ENCODE results near the gene HOXB6.

Gene HOXB6

DNA sequence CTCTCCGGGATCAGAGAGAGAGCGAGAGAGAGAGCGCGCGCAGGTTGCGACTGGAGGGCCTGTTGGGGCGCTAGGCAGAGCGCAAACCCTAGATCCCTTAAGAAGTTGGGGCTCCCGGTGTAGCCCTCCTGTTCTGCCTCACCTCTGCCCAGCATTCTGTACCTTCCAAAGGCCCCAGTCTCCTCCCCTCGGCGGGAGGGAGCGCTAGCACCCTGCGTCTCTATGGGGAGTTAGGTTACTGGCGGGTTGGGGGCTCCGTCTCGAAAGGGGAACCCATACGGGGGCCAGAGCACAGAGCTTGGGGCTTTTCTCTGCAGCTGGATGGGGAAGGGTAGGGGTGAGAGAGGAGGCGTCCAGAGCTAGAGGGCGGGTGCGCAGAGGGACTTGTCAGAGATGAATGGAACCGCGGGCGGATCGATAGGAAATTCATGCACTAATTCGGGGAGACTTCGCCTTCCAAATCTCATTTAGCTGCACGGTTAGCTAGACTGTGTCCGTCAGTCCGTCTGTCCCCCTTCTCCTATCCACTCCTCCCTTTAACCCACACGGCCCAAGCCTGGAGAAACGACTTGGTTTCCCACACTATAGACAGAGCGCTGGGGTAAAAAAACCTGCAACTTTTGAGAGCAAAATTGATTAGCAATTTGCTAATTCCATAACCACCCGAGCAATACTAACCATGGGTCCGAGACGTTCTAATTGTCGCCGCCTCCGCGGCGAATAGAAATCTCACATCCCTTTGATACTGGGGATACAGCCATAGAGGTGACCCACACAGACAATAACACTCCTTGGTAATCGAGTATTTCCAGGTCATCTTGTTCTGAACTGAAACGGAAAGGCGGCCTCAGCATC, 25.9 kb downstream of the HOXB6 start:
- DNase-seq, result no peak

DNA sequence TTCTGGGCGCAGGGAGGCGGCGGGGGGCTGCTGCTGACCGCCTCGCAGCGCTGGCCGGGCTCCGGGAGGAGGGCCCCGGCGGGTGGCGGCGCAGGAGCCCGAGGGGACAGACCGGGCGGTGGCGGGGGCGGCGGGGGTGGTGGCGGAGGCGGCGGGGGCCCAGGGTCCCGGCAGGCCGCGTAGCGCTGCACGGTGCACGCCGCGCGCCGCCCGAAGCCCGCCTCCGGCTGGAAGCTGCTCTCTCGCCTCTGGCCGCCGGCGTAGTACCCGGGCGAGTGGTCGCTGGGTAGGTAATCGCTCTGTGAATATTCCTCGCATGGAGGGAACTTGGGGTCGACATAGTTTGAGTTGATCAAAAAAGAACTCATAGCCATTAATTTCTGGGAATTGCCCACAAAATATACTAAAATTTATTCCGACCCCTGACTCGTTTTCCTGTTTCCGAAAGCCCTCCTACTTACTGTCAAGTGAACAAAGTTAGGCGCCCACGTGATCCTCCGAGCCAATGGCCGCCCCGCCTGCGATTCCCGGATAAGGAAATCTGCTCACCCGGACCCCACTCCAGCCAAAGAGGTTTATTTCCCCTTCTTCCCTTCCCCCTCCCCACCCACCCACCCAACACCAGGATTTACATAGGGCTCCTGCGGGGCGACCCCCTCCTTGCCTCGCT, 26.7 kb downstream of the HOXB6 start, which contains the start of gene HOXB4:
HOXB4 (minus strand) TSS at position 405 of the 670 bp plus-strand sequence; CDS start at position 374, 31 bp downstream.
- peak; percentile 85 for DNase-seq

DNA sequence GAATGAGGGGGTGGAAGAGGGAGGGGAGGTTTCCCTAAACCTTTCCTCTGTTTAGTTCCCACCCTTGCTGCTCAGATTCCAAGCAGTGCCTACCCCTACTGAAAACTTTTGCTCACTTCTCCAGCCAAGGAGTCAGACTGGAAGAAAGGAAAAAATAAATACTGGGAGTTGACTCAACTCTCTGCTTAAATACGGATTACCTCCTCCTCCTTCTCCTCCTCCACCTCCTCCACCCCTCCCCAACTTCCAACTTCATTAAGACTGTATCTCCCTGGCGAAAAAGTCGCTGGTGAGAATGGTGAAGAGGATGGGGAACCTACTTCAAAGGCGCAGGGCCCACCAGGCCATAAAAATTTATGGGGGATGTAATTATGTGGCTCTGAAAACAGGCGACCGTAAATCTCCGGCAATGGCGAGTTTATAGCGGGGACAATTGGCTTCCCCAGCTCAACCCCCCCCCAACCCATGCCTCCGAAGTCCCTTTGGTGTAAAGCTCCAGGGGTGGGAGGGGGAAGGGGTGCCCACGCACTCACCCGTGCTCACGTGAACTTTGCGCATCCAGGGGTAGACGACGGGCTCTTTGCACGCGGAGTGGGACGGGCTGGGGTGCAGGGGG, 27.3 kb downstream of the HOXB6 start:
- DNase-seq, result no peak

DNA sequence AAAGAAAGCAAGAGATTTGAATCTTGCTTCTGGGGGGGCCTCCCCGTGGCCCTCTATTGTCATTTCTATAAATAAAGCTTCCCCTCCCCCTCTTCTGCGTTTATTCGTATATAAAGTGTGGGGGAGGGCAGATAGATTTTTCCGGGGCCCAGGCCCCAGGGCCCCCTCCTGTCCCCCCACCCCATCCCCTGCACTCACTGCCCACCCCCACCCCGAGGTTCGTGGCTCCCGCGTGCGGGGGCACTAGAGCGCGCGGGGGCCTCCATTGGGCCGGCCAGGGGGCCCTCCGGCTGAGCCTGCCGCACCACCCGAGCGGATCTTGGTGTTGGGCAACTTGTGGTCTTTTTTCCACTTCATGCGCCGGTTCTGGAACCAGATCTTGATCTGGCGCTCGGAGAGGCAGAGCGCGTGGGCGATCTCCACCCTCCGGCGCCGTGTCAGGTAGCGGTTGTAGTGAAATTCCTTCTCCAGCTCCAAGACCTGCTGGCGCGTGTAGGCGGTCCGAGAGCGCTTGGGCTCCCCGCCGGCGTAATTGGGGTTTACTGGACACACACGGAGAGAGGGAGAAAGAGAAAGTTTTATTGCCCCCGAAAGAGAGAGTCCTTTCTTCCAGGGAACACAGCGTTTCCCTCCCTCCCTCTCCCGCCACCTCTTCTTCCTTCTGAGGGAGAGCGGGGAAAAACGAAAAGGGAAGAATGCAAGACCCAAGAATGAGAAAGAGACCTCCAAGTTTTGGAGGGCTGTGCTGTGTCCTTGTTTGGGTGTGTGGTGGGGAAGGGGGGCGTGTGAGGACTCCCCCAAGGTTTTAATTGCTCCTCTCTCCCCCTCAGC, 28.1 kb downstream of the HOXB6 start:
- DNase-seq, result no peak

DNA sequence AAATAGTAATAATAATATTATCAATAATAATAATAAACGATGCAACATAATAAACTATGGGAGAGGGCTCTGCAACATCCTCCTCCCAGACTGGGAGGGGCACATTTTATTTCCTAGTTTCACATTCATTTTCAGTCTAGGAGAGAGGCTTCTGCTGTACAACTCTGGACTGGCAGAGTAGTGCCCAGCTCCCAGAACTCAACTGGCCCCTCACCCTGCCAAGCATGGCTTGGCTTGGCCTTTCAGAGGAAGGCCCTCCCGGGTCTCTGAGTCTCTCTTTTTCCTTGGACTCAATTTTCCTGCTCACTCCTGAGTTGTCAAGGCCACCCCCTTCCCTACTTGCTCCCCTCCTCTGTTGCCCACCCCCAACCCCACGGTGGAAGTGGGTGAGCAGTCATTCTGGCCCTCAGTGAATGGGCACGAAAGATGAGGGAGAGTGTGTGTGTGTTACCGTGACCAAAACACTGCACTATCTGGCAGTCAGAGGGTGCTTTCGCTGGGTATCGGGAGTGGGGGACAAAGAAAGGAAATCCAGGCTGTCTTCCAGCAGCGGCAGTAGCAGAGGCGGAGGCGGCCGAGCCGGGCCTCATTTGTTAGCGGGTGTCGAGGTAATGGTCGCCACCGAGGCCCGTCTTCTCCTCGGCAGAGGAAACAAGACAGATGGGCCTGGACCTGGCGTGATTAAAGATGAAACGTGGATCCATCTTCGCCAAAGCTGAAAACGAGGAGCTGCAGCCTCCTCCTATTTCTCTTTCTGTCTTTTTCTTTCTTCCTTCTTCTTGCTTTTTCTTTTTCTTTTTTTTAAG, 28.9 kb downstream of the HOXB6 start:
- peak; percentile 44 for DNase-seq

DNA sequence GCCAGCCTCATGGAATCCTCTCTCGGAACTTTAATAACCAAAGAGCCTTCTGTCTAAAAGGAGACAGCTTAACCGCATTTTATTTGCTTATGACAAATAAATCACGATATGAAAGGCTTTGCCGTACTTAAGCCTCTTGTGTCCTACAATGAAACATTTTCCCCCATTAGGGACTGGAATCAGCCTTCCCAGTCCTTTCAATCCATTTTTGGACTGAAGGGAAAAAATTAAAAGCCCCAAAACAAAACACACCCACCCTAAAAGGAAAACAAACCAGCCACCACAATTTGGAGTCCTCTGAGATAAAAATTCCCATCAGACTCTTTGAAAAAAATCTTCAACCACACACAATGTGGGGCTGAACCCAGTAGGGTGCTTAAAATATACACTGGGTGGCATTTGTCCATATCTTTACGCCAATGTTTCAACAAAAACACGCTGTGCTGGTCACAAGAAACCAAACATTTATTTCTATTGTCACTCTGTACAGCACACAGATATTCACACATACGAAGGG, 29.7 kb downstream of the HOXB6 start:
- DNase-seq, result peak; percentile 88

DNA sequence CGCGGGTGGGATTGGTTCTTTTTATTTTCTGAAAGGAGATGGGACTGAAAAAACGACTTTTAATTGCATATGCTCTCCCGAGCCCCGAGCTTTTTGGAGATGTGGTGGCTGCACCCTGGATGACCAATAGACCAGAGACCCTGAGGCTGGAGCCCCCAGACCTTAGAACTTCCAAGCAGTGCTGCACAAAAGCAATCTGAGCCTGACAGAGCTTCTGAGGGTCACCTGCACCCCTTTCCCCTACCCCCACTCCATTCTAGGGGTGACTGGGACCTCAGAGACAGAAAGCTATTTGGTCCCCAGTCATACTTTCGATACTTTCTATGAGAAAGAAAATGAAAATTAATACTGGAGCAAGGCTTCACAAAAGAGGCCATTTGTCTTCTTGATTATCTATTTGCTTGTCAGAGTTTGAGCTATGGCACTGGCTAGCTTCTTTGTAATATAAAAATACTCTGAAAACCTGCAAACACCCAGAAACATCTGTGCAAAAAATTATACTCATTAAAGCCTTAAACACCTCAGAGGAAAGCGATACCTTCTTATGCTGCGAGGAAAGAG, 30.2 kb downstream of the HOXB6 start:
- no peak for DNase-seq

DNA sequence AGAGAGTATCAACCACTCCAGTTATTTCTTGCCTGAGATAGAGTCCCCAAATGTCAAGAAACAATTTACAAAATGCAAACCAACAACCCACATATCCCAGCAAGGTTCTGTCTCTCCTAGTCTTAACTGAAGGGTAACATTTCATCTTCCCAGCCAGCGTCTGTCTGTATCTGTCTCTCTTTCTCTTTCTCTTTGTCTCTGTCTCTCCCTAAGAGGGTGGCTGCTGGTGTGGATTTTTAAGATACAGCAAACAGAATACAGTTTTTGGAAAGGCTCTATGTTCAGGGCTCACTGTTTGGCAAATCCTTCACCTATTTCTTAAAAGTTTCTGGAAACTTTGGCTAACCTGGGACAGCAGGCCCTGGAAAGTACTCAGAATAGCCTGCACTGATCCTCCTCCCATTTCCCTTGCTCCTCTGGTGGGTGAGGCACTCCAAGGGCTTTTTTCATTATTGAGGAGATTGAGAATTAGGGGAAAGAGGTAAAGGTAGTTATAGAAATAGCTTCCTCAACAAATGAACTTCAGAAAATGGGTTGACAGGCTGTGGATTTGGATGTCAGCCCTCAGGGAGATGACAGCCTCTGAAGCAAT, 32.9 kb downstream of the HOXB6 start:
- no peak for DNase-seq

DNA sequence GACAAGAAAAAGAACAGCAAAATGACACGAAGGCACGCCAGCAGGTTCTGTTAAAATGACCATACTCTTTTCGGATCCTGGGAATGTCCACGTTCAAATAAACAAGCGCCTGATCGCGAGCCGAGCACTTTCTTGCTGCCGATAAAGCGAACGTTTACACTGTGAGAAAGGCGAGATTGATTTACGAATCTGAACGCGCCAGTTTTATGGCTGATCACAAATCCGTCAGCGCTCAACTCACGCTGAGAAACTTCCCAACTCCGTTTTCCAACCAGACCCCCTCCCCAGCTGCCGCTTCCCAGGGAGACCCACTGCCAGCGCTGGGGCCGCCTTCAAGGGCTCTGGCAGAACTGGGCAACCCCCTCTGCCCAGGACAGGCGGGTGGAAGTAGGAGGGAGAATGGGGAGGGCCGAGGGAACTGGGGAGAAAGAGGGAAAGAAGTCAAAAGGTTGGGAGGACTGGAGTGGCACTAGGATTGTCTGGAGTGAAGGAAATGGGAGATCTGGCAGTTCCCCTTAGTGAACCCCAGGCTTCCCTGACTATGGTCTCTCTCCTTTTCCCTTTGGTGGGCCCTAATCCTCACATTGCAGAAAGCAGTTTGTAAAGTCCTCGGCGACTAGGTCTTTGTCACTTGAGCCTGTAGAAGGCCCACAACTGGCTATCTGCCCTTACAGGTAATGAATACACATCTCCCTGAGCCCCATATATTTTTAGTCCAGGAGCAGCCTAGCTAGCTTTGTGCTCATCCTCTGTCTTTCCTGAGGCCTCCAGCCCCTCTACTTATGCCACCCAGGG, 33.6 kb downstream of the HOXB6 start:
- DNase-seq, result no peak

DNA sequence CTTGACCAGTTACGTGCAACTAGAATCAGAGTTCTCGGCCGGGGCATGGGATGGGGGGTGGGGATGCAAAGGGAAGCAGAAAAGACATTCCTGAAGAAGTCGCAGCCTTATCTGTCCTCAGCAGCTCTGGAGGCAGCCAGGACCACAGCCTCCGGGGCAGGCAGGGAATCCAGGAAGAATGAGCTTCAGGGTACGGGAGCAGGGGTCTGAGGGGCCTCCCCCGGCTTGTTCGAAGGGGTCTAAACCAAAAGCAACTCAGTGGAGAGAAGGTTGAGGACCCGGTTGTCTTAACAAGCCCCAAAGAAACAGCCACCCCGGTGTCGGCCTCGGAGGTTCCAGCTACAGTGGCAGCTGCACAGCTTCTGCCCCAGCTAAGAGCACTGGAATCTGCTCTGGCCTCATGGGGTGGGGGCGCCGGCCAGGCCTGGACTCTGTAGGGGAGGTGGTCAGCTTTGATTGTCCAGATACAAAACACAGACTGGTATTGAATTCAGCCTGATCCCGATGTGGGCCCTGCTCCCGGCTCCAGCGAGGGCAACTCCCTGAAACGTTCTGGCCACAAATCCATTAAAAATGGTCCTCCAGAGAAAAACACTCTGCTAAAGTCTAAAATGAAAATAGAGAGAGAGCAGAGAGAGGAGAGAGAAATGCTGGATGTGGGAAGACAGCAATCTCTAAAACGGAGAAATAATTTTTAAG, 34.3 kb downstream of the HOXB6 start:
- DNase-seq, result no peak

DNA sequence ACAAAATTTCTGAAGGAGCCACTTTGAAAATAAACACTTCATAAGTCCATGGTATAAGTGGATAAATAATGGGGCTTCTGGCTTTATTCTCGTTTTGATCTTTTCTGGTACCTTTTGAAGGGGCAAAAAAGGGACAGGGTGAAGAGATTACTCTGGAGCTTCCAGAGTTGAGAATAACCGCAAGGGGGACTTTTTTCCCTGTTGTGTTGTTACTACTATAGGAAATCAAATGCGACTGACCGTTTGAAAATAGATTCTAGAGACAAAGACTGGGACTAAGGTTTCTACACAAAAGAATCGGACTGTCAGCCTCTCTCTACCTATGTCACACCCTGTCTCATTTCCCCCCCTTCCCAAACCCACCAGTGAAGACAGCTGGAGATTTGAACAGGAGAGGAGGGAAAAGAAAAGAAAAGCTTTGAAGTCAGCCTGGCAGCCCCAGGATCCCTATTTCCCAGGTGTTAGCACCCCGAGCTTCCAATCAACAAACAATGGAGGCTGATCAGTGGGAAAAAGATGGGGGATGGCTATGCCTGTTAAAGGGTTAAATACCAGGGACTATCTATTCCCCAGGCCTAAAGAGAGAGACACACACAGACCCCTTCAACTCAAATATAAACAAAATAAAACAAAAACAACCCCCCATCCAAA, 35.0 kb downstream of the HOXB6 start:
- DNase-seq, result no peak

DNA sequence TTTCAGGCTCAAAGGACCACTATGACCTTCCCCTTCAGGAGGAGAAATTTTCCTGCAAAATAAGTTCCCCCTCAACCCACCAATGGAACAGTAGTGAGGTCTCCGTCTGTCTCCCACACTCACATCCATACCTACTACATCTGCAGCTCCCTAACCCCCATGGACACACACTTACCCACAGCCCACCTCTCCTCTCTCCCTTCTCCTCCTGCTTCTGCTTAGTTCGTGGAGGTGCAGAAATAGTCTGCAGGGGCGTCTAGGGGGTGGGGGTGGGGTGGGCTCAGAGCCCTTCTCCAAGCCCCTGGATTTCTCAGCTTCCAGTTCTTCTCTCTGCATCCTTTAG, 35.6 kb downstream of the HOXB6 start:
- no peak for DNase-seq

DNA sequence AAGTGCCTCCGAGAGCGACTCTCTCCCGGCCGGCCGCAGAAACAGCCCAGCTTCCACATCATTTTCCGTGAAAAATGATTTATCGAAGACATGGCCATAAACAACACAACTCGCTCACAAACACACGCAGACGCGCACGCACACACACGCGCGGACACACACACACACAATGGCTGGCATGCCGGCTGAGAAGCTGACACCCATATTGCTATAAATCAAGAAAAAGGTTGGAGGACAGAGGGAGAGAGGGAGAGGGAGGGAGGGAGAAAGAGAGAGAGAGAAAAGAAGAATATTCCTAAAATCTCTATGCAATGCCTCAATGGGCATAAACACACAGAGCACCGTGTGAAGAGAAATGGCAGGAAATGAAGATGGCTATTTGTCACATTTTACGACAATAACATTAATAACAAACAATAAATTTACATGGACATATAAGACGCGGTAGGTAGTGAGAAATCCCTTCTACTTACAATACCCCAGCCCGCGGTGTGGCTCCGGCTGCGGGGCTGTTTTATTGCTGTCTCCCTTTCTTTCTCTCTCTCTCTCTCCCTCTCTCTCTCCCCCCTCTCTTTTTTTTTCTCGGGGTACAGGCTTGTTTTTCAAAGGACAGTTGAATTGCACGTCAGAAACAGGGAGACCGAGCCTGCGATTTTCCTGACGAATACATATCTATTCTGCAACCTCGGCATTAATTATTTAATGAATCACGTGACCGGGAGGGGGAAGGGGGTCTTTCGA, 36.1 kb downstream of the HOXB6 start:
- no peak for DNase-seq

DNA sequence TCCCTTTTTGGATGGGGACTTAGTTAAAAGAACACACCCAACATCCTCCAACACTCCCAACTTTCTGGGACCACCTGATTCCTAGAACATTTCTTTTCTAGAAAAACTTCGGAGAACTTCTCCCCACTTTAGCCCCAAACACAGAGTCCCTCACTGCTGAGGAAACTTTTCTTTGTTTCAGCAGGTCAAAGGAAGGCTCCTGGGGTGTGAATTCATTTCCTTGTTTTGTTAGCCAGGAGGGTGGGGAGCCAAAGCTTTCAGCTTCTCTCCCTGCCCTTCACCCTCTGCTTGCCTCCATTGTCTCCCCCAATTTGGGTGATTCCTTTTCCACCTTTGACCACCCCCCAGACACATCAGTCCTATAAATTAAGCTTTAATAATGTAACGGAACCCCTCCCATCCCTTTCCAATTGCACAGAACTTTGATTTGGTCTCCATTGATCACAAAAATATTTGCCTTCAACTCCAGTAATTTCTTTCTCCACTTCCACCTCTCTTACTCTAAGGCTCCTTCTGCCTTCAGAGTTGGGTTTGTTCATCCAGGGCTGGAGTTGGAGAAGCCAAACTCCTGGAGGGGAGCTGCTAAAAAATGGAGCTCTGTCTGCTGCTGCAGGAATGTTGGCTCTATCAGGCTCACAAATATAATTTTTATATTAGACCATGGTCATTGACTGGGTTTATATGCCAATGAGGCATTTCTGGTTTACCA, 37.0 kb downstream of the HOXB6 start:
- DNase-seq, result no peak

DNA sequence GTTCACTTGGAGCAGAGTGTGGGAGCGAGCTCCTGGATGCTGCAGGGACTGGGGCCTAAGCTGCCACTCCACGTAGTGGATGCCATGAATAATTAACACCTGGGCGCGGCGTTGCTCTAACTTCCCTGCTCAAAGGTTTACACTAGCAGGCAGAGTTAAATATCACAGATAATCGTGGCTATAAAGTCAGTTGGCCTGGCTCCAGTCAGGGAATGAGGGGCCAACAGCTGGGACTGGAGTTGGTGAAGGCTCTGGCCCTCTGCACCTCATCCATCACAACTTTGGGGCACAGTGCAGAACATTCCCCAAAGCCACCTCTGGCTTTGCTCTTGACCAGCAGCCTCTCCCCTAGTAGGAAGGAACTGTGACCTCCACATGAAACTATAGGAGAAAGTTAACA, 37.6 kb downstream of the HOXB6 start:
- no peak for DNase-seq

DNA sequence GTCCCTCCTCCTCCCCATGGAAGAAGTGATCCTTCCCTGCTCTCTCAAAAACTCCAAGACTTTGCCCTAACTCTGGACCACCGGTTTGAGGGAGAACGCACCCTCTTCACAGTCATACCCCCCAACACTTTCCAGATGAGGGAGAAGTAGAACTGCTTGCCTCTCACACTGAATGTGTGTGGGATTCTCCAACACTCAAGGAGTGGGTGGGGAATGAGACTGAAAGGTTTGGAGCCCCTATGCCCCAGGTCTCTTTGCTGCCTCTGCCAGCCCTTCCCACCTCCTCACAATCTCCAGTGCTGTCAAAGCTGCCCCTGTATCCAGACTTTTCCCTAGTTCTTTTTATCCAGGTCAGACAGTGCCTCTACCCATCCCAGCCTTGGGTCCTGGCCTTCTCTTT, 38.1 kb downstream of the HOXB6 start:
- no peak for DNase-seq

DNA sequence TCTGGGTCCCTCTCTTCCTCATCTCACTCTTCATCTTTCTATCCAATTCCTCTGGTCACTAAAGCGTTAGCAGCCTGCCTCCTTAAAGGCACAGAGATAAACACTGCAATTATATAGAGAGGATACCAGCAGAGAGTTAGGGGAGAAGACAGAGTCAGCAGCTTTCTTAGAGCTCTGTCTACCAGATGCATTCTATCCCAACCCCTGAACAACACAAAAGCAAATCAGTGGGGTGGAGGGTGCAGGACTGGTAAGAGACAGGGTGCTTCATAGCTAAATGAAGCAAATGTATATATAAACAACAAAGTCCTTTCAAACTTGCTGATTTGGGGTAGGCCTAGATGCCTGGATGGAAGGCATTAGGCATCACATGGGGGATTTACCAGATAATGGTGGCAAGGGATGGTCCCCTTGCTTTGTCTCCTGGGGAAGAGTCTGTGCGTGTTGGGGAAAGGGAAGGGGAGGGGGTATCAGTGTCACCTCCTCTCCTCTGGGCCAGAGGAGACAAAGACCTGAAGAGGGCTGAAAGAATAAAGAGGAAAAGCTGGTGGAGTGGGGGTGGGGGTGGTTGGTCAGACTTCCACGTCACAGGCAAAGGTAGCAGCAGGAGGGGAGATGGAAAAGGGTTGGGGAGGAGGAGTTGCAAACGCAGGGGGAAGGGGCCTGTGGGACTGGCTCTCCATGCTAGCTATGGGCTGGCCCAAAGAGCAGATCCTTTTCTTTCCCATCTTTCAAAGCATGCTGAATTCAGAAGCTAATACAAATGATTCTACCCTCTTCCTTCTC, 38.7 kb downstream of the HOXB6 start:
- DNase-seq, result no peak
